HG02642 (cell line): ENCODE measurements around the gene RXRG.

Experiments used
- ATAC-seq: cut with Tn5 transposase; IDR thresholded peaks from one replicate; pipeline ENCODE4 v1.9.1; 2021; ENCODE audit warnings: mild to moderate bottlenecking; ENCODE audit not compliant: unreplicated experiment, poor library complexity

The RXRG gene

GRCh38 chr1:165452336-165453130, 7.6 kb upstream of the RXRG start:
- no peak for ATAC-seq

- no peak for ATAC-seq
Measured at GRCh38 chr1:165451691-165452090, 6.8 kb upstream of the RXRG start.

GRCh38 chr1:165449131-165449530, 4.2 kb upstream of the RXRG start:
- ATAC-seq = no peak

GRCh38 chr1:165445388-165445787, 462 bp upstream of the RXRG start:
- ATAC-seq = no peak

- ATAC-seq = no peak
Measured at GRCh38 chr1:165443539-165444311, 1.2 kb downstream of the RXRG start.

- no peak for ATAC-seq
Measured at GRCh38 chr1:165442653-165443052, 2.3 kb downstream of the RXRG start.

GRCh38 chr1:165442053-165442452, 2.9 kb downstream of the RXRG start:
- no peak for ATAC-seq

- no peak for ATAC-seq
Measured at GRCh38 chr1:165441166-165441880, 3.6 kb downstream of the RXRG start.

- no peak for ATAC-seq
Measured at GRCh38 chr1:165439330-165439729, 5.6 kb downstream of the RXRG start.

GRCh38 chr1:165436994-165437393, 7.9 kb downstream of the RXRG start:
- ATAC-seq = no peak

- no peak for ATAC-seq
Measured at GRCh38 chr1:165435801-165436200, 9.1 kb downstream of the RXRG start.

- no peak for ATAC-seq
Measured at GRCh38 chr1:165434281-165434680, 10.6 kb downstream of the RXRG start.

- ATAC-seq = no peak
Measured at GRCh38 chr1:165431079-165431478, 13.8 kb downstream of the RXRG start.

GRCh38 chr1:165426745-165427144, 18.2 kb downstream of the RXRG start:
- no peak for ATAC-seq

- ATAC-seq = no peak
Measured at GRCh38 chr1:165425621-165426020, 19.3 kb downstream of the RXRG start.

- ATAC-seq = peak; percentile 59
Measured at GRCh38 chr1:165424454-165425216, 20.3 kb downstream of the RXRG start.

- no peak for ATAC-seq
Measured at GRCh38 chr1:165423136-165423535, 21.8 kb downstream of the RXRG start.

GRCh38 chr1:165420655-165421054, 24.3 kb downstream of the RXRG start:
- no peak for ATAC-seq

- ATAC-seq = no peak
Measured at GRCh38 chr1:165419839-165420238, 25.1 kb downstream of the RXRG start.

GRCh38 chr1:165418195-165418594, 26.7 kb downstream of the RXRG start:
- no peak for ATAC-seq
